BJ (cell line): ENCODE data around the gene GRK1. TPM values are rescaled to one million over a fixed set of nuclear protein-coding genes. Genes with fewer than 3 reads are reported as not detected.
"Not testable (repeated sequence)": the region's sequence is repeated elsewhere in the genome, so short reads cannot be mapped to it uniquely, and the experiment has no call there.

Experiments used
- CTCF ChIA-PET: fragments of 350-600 bp; formaldehyde crosslinking; extraction: SDS; loops from one replicate; lab custom pipeline; 2021; ENCODE audit warnings: antibody characterized with exemption, inconsistent platforms; lab: Yijun Ruan, JAX
- POLR2A ChIA-PET: fragments of 300-600 bp; sonication (Branson Sonifier 250); formaldehyde crosslinking; extraction: SDS; loops from one replicate; lab custom pipeline; 2021; ENCODE audit warnings: antibody characterized with exemption; lab: Charles Lee
- DNase-seq: peaks from one replicate; pipeline ENCODE4 v3.0.0-alpha.2; 2011; ENCODE audit warnings: low read depth
- H3K27me3 ChIP-seq: 2 replicates; pipeline ENCODE4 v1.6.0; 2011; ENCODE audit warnings: low read length; ENCODE audit not compliant: control insufficient read depth, insufficient read depth
- H3K36me3 ChIP-seq: 2 replicates; pipeline ENCODE4 v1.5.1; 2011; ENCODE audit warnings: low read length; ENCODE audit not compliant: control insufficient read depth, insufficient read depth
- H3K4me3 ChIP-seq: 2 replicates; pipeline ENCODE4 v1.5.1; 2011; ENCODE audit warnings: low read depth, mild to moderate bottlenecking, control low read depth, low read length
- CTCF ChIP-seq: IDR thresholded peaks from 2 replicates; pipeline ENCODE4 v1.5.1; 2011; ENCODE audit warnings: low read depth, mild to moderate bottlenecking, control low read depth, inconsistent platforms, low read length, moderate library complexity; ENCODE audit not compliant: insufficient read depth
- polyA plus RNA-seq: library from polyadenylated mRNA; depleted of rRNA; stranded (reverse); fragments of >200 nt; gene quantifications from 2 replicates; pipeline ENCODE4 v1.2.3, GENCODE V29; 2011

Gene GRK1
- polyA plus RNA-seq, 1 experiment = 0.02 TPM

- POLR2A ChIA-PET = no interaction called here
These were observed 84.5 kb downstream of the GRK1 start for GRCh38 chr13:113751491-113751890.

GRCh38 chr13:113752211-113752986 lies 85.4 kb downstream of the GRK1 start:
- POLR2A ChIA-PET, DNase-seq, H3K27me3 ChIP-seq, CTCF ChIA-PET, H3K36me3 ChIP-seq, H3K4me3 ChIP-seq: not testable (repeated sequence)

More at GRCh38 chr13:113751491-113751890, 84.5 kb downstream of the GRK1 start:
- H3K4me3 ChIP-seq = no peak overlapping the region
- CTCF ChIA-PET = no interaction called here
- TF ChIP-seq CTCF = no peak
- no peaks in the 10 kb centered on the region for H3K36me3 ChIP-seq
- no peaks in the 10 kb centered on the region; the same call in 1 of the 2 replicates for H3K27me3 ChIP-seq
- no peak for DNase-seq

- Histone ChIP-seq H3K36me3 (no peaks in the 10 kb centered on the region), H3K4me3 (no peak overlapping the region), H3K27me3 (no peaks in the 10 kb centered on the region; the same call in 1 of the 2 replicates)
- no peak for TF ChIP-seq CTCF
- ChIA-PET CTCF (no interaction called here), POLR2A (no interaction called here)
- no peak for DNase-seq
These were observed 86.2 kb downstream of the GRK1 start for GRCh38 chr13:113753171-113753570.

- TF ChIP-seq CTCF = no peak
- no peak for DNase-seq
- H3K36me3 ChIP-seq = no peaks in the 10 kb centered on the region
- H3K4me3 ChIP-seq = no peak overlapping the region
- ChIA-PET POLR2A (no interaction called here), CTCF (no interaction called here)
- no peaks in the 10 kb centered on the region; the same call in 1 of the 2 replicates for H3K27me3 ChIP-seq
These were observed 87.2 kb downstream of the GRK1 start for GRCh38 chr13:113754242-113754641.

- ChIA-PET CTCF (no interaction called here), POLR2A (no interaction called here)
- Histone ChIP-seq H3K4me3 (no peak overlapping the region), H3K27me3 (no peaks in the 10 kb centered on the region; the same call in 1 of the 2 replicates), H3K36me3 (no peaks in the 10 kb centered on the region)
- no peak for TF ChIP-seq CTCF
- DNase-seq = no peak
These were observed 87.7 kb downstream of the GRK1 start for GRCh38 chr13:113754691-113755090.
